ENCODE data around the gene TATDN3.

The TATDN3 gene

DNA sequence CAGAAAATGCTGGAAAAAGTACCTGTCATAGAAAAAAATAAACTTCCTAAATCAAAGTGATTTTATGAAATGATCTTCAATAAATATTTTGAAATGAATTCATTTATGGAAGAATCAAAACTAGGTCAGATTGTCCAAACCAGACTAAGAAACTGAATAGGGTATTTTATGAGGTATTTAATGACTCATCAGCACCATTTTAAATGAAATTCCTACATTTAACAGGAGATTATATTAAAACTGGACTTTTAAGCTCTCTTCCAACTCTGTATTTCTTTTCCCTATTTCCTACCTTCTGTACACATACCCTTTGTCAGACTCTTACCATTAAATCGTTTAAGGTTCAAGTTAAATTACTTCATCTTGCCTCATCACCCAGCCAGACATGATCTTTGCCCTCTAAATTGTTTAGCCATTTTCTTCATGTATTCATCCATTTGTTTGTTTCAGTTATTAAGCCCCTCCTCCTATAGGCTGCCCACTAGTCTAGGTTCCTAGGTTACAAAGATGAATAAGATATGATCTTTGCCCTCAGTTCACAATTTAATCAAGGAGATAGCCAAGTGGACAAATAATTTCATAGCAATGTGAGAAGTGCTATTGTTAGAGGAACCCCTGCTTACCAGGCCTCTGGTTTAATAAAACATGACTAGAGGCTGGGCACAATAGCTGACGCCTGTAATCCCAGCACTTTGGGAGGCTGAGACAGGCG is 25.0 kb downstream of the TATDN3 start:
- TF ChIP-seq ZEB2 (tag by site-specific recombination; IDR thresholded peaks at IDR 0.05) (no peak), ZNF600 (tag by site-specific recombination; IDR thresholded peaks at IDR 0.05) (no peak), ZNF426 (tag by site-specific recombination; IDR thresholded peaks at IDR 0.05) (no peak), ZNF610 (tag by site-specific recombination; IDR thresholded peaks at IDR 0.05; ENCODE audit: borderline replicate concordance) (no peak), ZNF132 (tag by site-specific recombination; IDR thresholded peaks at IDR 0.05; ENCODE audit: borderline replicate concordance) (no peak), ZNF184 (tag by site-specific recombination; IDR thresholded peaks at IDR 0.05) (no peak), ZNF843 (tag by site-specific recombination; IDR thresholded peaks at IDR 0.05) (no peak), GLIS2 (tag by site-specific recombination; IDR thresholded peaks at IDR 0.05) (no peak), ZNF837 (tag by site-specific recombination; IDR thresholded peaks at IDR 0.05) (no peak), ZNF404 (tag by site-specific recombination; IDR thresholded peaks at IDR 0.05) (no peak), ZNF549 (tag by site-specific recombination; IDR thresholded peaks at IDR 0.05) (no peak), ZBTB1 (tag by site-specific recombination; IDR thresholded peaks at IDR 0.05) (no peak), ZIC2 (tag by site-specific recombination; IDR thresholded peaks at IDR 0.05) (no peak), ZFP3 (tag by site-specific recombination; IDR thresholded peaks at IDR 0.05; ENCODE audit: low read depth) (no peak), ZNF114 (tag by site-specific recombination; IDR thresholded peaks at IDR 0.05) (no peak), TRIM28 (IDR thresholded peaks at IDR 0.05; ENCODE audit: borderline replicate concordance, low read length) (no peak)
- TF ChIP-seq, protein P1, sequence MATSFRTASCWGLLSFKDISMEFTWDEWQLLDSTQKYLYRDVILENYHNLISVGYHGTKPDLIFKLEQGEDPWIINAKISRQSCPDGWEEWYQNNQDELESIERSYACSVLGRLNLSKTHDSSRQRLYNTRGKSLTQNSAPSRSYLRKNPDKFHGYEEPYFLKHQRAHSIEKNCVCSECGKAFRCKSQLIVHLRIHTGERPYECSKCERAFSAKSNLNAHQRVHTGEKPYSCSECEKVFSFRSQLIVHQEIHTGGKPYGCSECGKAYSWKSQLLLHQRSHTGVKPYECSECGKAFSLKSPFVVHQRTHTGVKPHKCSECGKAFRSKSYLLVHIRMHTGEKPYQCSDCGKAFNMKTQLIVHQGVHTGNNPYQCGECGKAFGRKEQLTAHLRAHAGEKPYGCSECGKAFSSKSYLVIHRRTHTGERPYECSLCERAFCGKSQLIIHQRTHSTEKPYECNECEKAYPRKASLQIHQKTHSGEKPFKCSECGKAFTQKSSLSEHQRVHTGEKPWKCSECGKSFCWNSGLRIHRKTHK (tag by site-specific recombination; IDR thresholded peaks at IDR 0.05) = no peak
- TF ChIP-seq, protein P2, sequence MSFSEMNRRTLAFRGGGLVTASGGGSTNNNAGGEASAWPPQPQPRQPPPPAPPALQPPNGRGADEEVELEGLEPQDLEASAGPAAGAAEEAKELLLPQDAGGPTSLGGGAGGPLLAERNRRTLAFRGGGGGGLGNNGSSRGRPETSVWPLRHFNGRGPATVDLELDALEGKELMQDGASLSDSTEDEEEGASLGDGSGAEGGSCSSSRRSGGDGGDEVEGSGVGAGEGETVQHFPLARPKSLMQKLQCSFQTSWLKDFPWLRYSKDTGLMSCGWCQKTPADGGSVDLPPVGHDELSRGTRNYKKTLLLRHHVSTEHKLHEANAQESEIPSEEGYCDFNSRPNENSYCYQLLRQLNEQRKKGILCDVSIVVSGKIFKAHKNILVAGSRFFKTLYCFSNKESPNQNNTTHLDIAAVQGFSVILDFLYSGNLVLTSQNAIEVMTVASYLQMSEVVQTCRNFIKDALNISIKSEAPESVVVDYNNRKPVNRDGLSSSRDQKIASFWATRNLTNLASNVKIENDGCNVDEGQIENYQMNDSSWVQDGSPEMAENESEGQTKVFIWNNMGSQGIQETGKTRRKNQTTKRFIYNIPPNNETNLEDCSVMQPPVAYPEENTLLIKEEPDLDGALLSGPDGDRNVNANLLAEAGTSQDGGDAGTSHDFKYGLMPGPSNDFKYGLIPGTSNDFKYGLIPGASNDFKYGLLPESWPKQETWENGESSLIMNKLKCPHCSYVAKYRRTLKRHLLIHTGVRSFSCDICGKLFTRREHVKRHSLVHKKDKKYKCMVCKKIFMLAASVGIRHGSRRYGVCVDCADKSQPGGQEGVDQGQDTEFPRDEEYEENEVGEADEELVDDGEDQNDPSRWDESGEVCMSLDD (tag by site-specific recombination; IDR thresholded peaks at IDR 0.05) = no peak
- Histone ChIP-seq H3K36me3 (ENCODE audit: control insufficient read depth in 2 of 2, insufficient read depth in 1 of 2, low read length in 2 of 2) (peaks cover 0 to 6% of the 10 kb centered on the region in 2 experiments; a peak in 2 of 3 replicates), H3K4me3 (ENCODE audit: low read depth, low read length) (no peak overlapping the region), H3K4me1 (ENCODE audit: control insufficient read depth, insufficient read depth, low read length) (no peaks in the 10 kb centered on the region), H3K9me3 (ENCODE audit: control insufficient read depth, insufficient read depth, low read depth, low read length) (no peaks in the 10 kb centered on the region), H3K27ac (ENCODE audit: extremely low read depth, low read depth, low read length) (no peak overlapping the region)
- ChIA-PET CTCF (interaction anchor here (0.6 to 0.7 kb wide), 2 partner anchors 94 to 1121 kb away, joined by 3 to 4 read pairs; no protein-coding TSS in a partner anchor), POLR2A (no interaction called here)

DNA sequence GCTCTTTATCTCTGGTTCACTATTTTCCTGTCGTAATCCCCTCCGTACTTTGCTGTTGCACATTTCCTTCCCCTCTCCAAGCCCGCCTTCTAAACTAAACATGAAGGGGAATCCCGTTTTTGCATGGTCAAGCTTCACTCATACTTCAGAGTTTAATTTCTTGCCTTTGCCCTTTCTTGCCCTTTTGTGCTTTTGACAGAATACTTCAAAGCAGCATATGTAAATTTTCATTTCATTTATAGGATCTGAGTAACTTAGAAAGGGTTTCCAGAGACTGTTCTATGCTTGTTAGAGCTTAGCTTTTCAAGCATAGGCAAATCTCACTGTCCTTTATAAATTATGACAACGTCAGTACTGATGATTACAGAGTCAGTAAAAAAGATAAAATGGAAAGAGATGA is 28.0 kb downstream of the TATDN3 start:
- H3K27ac ChIP-seq (ENCODE audit: extremely low read depth, low read depth, low read length) = no peak overlapping the region
- no peaks in the 10 kb centered on the region for H3K4me1 ChIP-seq (ENCODE audit: control insufficient read depth, insufficient read depth, low read length)
- ChIA-PET POLR2A (no interaction called here), CTCF (interaction anchor here (0.8 to 1.1 kb wide), 2 partner anchors 17 to 364 kb away, joined by 3 to 6 read pairs; no protein-coding TSS in a partner anchor)
- no peak for TF ChIP-seq ZEB2 (tag by site-specific recombination; IDR thresholded peaks at IDR 0.05)
- TF ChIP-seq, protein P3, sequence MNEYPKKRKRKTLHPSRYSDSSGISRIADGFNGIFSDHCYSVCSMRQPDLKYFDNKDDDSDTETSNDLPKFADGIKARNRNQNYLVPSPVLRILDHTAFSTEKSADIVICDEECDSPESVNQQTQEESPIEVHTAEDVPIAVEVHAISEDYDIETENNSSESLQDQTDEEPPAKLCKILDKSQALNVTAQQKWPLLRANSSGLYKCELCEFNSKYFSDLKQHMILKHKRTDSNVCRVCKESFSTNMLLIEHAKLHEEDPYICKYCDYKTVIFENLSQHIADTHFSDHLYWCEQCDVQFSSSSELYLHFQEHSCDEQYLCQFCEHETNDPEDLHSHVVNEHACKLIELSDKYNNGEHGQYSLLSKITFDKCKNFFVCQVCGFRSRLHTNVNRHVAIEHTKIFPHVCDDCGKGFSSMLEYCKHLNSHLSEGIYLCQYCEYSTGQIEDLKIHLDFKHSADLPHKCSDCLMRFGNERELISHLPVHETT (tag by site-specific recombination; IDR thresholded peaks at IDR 0.05) = no peak
- TF ChIP-seq ZBTB48 (tag by site-specific recombination; IDR thresholded peaks at IDR 0.05) = no peak
- TF ChIP-seq ZNF112 (tag by site-specific recombination; IDR thresholded peaks at IDR 0.05) = no peak
- TF ChIP-seq KLF8 (tag by site-specific recombination; IDR thresholded peaks at IDR 0.05) = no peak
- H3K4me3 ChIP-seq (ENCODE audit: low read depth, low read length) = no peak overlapping the region
- no peaks in the 10 kb centered on the region for H3K36me3 ChIP-seq (ENCODE audit: control insufficient read depth in 2 of 2, insufficient read depth in 1 of 2, low read length in 2 of 2)
- H3K9me3 ChIP-seq (ENCODE audit: control insufficient read depth, insufficient read depth, low read depth, low read length) = no peaks in the 10 kb centered on the region

Data from HEK293 (cell line).